K562 (cell line): ENCODE measurements around the gene TM7SF3. TPM values are rescaled to one million over a fixed set of nuclear protein-coding genes. Genes with fewer than 3 reads are reported as not detected.
A peak's percentile ranks its signal among the peaks of the same experiment; 100 is the strongest.

ENCODE experiments used
- CXXC5 ChIP-seq: fragments of 250-450 bp; sonication (Bioruptor Pico); IDR thresholded peaks from 2 replicates; pipeline ENCODE4 v1.8.0; 2022; ENCODE audit warnings: inconsistent platforms, mild to moderate bottlenecking, moderate library complexity
- NFIC ChIP-seq: fragments of 450-650 bp; IDR thresholded peaks from 2 replicates; pipeline ENCODE4 v1.6.1; 2017; ENCODE audit warnings: mild to moderate bottlenecking, inconsistent platforms
- SPI1 ChIP-seq: IDR thresholded peaks from 2 replicates; pipeline ENCODE4 v1.6.1; 2011; ENCODE audit warnings: low read depth, low read length, control low read depth, borderline replicate concordance
- ZNF121 ChIP-seq: sonication (generic); formaldehyde crosslinking; conservative IDR thresholded peaks from 2 replicates; pipeline ENCODE4 v1.8.0; 2022; ENCODE audit warnings: missing genetic modification reagents
- ZNF140 ChIP-seq: fragments of 250-450 bp; sonication (Bioruptor Pico); IDR thresholded peaks from 2 replicates; pipeline ENCODE4 v1.8.0; 2021; ENCODE audit warnings: moderate library complexity, mild to moderate bottlenecking, inconsistent platforms
- ZNF217 ChIP-seq: sonication (generic); formaldehyde crosslinking; IDR thresholded peaks from 2 replicates; pipeline ENCODE4 v1.8.0; 2022; ENCODE audit warnings: mild to moderate bottlenecking, missing genetic modification reagents
- ZNF41 ChIP-seq: fragments of 250-450 bp; sonication (Bioruptor Pico); conservative IDR thresholded peaks from 2 replicates; pipeline ENCODE4 v1.4.0; 2020; ENCODE audit warnings: mild to moderate bottlenecking
- polyA plus RNA-seq, 8 experiments: library from polyadenylated mRNA; depleted of rRNA in 4 of 8; stranded (reverse) in 5 of 8; unstranded in 3 of 8; fragments of >200 nt; fragmentation: Nextera tagmentation in 2 of 8; fragmentation: Illumina TruSeq in 1 of 8; extraction: Ambion mirVana in 2 of 8; extraction: Trizol in 1 of 8; gene quantifications; 2 replicates each; pipeline versions ENCODE4 v1.2.1 to v1.2.3, GENCODE V29; 2011 to 2014; ENCODE audit warnings: inconsistent platforms in 1 of 8, missing spikeins in 1 of 8
- total RNA-seq, 7 experiments: library from RNA; depleted of rRNA in 6 of 7; stranded (reverse); fragments of >200 nt in 6 of 7; fragmentation: Illumina TruSeq in 2 of 7; extraction: Trizol in 2 of 7; gene quantifications; 2 replicates each; pipeline versions ENCODE4 v1.2.1 to v1.2.3, GENCODE V29; 2011 to 2021; ENCODE audit warnings: low replicate concordance in 1 of 7
- TF ChIP-seq, protein P1 (sequence below): fragments of 200-800 bp; sonication (Bioruptor generic); IDR thresholded peaks from 2 replicates; pipeline ENCODE4 v1.6.1; 2016; ENCODE audit warnings: missing genetic modification characterization, missing compliant biosample characterization
- TF ChIP-seq, protein P2 (sequence below), 2 experiments: fragments of 450-650 bp; formaldehyde crosslinking in 1 of 2; IDR thresholded peaks; 2 replicates each; pipeline versions ENCODE4 v1.4.0 to v1.6.1; 2014 to 2020; ENCODE audit warnings: mild to moderate bottlenecking in 2 of 2, borderline replicate concordance in 1 of 2, low read depth in 1 of 2
- TF ChIP-seq, protein P3 (sequence below): fragments of 250-450 bp; sonication (Bioruptor Pico); IDR thresholded peaks from 2 replicates; pipeline ENCODE4 v1.4.0; 2020

The TM7SF3 gene
- total and polyA plus RNA-seq, 9 of the 15 experiments (the other 6 are each of a cell fraction or from before 2014, with no cell fraction given): 9.3 to 90.4 (median 24.8) TPM

DNA sequence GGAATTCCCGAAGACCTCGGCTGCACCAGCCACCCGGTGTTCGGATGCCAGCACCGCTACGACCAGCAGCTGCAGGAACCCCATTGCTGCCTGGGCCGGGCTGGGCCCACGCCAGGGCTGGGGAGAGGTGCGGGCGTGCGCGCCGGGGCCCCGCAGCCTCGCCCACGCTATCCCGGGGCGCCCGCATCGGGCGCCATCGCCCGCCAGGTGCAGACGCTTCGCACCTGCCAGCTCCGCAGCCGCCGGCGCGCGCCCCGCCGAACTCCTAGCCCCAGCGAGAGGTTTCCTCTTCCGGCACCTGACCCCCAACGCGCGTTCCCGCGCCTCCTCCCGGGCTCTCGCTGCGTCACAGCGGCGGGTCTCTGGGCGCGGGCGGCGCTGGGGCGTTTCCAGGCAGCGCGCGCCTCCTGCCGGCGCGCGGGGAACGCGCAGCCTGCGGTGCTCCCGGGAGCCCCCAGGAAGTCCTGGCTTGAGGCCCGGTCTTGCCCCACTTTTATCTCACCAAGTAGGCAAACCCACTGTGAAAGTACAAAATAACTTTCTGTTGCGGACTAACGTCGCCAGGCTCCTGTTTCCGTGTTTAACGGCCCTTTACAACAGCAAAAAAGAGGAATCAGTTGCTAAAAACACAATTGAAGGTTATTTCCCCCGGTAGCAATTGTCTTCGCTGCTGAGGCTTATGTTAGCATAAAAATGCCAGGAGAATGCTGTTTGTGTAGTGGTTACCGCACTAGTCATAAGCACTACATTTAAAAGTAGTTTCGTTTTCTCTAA lies at the start of gene TM7SF3 (continued):
- TF ChIP-seq, protein P1, sequence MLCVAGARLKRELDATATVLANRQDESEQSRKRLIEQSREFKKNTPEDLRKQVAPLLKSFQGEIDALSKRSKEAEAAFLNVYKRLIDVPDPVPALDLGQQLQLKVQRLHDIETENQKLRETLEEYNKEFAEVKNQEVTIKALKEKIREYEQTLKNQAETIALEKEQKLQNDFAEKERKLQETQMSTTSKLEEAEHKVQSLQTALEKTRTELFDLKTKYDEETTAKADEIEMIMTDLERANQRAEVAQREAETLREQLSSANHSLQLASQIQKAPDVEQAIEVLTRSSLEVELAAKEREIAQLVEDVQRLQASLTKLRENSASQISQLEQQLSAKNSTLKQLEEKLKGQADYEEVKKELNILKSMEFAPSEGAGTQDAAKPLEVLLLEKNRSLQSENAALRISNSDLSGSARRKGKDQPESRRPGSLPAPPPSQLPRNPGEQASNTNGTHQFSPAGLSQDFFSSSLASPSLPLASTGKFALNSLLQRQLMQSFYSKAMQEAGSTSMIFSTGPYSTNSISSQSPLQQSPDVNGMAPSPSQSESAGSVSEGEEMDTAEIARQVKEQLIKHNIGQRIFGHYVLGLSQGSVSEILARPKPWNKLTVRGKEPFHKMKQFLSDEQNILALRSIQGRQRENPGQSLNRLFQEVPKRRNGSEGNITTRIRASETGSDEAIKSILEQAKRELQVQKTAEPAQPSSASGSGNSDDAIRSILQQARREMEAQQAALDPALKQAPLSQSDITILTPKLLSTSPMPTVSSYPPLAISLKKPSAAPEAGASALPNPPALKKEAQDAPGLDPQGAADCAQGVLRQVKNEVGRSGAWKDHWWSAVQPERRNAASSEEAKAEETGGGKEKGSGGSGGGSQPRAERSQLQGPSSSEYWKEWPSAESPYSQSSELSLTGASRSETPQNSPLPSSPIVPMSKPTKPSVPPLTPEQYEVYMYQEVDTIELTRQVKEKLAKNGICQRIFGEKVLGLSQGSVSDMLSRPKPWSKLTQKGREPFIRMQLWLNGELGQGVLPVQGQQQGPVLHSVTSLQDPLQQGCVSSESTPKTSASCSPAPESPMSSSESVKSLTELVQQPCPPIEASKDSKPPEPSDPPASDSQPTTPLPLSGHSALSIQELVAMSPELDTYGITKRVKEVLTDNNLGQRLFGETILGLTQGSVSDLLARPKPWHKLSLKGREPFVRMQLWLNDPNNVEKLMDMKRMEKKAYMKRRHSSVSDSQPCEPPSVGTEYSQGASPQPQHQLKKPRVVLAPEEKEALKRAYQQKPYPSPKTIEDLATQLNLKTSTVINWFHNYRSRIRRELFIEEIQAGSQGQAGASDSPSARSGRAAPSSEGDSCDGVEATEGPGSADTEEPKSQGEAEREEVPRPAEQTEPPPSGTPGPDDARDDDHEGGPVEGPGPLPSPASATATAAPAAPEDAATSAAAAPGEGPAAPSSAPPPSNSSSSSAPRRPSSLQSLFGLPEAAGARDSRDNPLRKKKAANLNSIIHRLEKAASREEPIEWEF (CRISPR knock-in tag): no peak
- no peak for TF ChIP-seq SPI1
- TF ChIP-seq, protein P2, sequence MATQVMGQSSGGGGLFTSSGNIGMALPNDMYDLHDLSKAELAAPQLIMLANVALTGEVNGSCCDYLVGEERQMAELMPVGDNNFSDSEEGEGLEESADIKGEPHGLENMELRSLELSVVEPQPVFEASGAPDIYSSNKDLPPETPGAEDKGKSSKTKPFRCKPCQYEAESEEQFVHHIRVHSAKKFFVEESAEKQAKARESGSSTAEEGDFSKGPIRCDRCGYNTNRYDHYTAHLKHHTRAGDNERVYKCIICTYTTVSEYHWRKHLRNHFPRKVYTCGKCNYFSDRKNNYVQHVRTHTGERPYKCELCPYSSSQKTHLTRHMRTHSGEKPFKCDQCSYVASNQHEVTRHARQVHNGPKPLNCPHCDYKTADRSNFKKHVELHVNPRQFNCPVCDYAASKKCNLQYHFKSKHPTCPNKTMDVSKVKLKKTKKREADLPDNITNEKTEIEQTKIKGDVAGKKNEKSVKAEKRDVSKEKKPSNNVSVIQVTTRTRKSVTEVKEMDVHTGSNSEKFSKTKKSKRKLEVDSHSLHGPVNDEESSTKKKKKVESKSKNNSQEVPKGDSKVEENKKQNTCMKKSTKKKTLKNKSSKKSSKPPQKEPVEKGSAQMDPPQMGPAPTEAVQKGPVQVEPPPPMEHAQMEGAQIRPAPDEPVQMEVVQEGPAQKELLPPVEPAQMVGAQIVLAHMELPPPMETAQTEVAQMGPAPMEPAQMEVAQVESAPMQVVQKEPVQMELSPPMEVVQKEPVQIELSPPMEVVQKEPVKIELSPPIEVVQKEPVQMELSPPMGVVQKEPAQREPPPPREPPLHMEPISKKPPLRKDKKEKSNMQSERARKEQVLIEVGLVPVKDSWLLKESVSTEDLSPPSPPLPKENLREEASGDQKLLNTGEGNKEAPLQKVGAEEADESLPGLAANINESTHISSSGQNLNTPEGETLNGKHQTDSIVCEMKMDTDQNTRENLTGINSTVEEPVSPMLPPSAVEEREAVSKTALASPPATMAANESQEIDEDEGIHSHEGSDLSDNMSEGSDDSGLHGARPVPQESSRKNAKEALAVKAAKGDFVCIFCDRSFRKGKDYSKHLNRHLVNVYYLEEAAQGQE (IDR thresholded peaks at IDR 0.05; ENCODE audit: borderline replicate concordance): peak; percentile 82
- TF ChIP-seq, protein P2 (CRISPR knock-in tag; IDR thresholded peaks at IDR 0.05; ENCODE audit: low read depth): peak; percentile 67; the same call in 1 of the 2 replicates
- TF ChIP-seq CXXC5 (CRISPR knock-in tag): peak; percentile 92
- TF ChIP-seq, protein P3, sequence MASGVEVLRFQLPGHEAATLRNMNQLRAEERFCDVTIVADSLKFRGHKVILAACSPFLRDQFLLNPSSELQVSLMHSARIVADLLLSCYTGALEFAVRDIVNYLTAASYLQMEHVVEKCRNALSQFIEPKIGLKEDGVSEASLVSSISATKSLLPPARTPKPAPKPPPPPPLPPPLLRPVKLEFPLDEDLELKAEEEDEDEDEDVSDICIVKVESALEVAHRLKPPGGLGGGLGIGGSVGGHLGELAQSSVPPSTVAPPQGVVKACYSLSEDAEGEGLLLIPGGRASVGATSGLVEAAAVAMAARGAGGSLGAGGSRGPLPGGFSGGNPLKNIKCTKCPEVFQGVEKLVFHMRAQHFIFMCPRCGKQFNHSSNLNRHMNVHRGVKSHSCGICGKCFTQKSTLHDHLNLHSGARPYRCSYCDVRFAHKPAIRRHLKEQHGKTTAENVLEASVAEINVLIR (CRISPR knock-in tag): peak; percentile 32; the same call in 1 of the 2 replicates
- TF ChIP-seq NFIC: peak; percentile 84
- no peak for TF ChIP-seq ZNF140 (CRISPR knock-in tag)
- TF ChIP-seq ZNF41: no peak
- no peak for TF ChIP-seq ZNF121 (CRISPR knock-in tag)
- no peak for TF ChIP-seq ZNF217 (CRISPR knock-in tag)
